Neural cell (in vitro differentiated cells): Measurements from ENCODE around the gene DPF3. TPM values are rescaled to one million over a fixed set of nuclear protein-coding genes. Genes with fewer than 3 reads are reported as not detected.

Experiments
- H2AFZ ChIP-seq: fragments of 200-600, 300-800 bp; sonication (generic), shearing (Covaris generic); 2 replicates; pipeline ENCODE4 v1.6.0; 2014; ENCODE audit warnings: low read depth, mild to moderate bottlenecking, antibody characterized with exemption, low read length, moderate library complexity
- H3F3A ChIP-seq: fragments of 200-600 bp; shearing (Covaris generic); 2 replicates; pipeline ENCODE4 v1.6.1; 2016; ENCODE audit warnings: mild to moderate bottlenecking, moderate library complexity, mixed read lengths, antibody characterized with exemption, low read length; ENCODE audit not compliant: insufficient read depth, poor library complexity, severe bottlenecking
- H3K27ac ChIP-seq: fragments of 200-600, 300-800 bp; sonication (generic), shearing (Covaris generic); 2 replicates; pipeline ENCODE4 v1.5.1; 2014; ENCODE audit warnings: mild to moderate bottlenecking, low read length, moderate library complexity
- H3K27me3 ChIP-seq: fragments of 300-800, 200-600 bp; sonication (generic), shearing (Covaris generic); 2 replicates; pipeline ENCODE4 v1.6.0; 2014; ENCODE audit warnings: mild to moderate bottlenecking, low read depth, low read length, moderate library complexity; ENCODE audit not compliant: insufficient read depth
- H3K36me3 ChIP-seq: fragments of 300-800, 200-600 bp; sonication (generic), shearing (Covaris generic); 2 replicates; pipeline ENCODE4 v1.5.1; 2014; ENCODE audit warnings: mild to moderate bottlenecking, antibody characterized with exemption, low read length, moderate library complexity; ENCODE audit not compliant: insufficient read depth
- H3K4me2 ChIP-seq: fragments of 300-800, 200-600 bp; sonication (generic), shearing (Covaris generic); 2 replicates; pipeline ENCODE4 v1.6.0; 2014; ENCODE audit warnings: mild to moderate bottlenecking, low read length
- H3K4me3 ChIP-seq: fragments of 300-800, 200-600 bp; sonication (generic), shearing (Covaris generic); 2 replicates; pipeline ENCODE4 v1.5.1; 2014; ENCODE audit warnings: mild to moderate bottlenecking, low read length, moderate library complexity
- H3K79me2 ChIP-seq: fragments of 200-600 bp; shearing (Covaris generic); replicated peaks from 2 replicates; pipeline ENCODE4 v1.6.0; 2014; ENCODE audit warnings: mild to moderate bottlenecking, low read length, moderate library complexity; ENCODE audit not compliant: insufficient read depth
- H3K9ac ChIP-seq: fragments of 300-800, 200-600 bp; sonication (generic), shearing (Covaris generic); 2 replicates; pipeline ENCODE4 v1.6.1; 2016; ENCODE audit warnings: mild to moderate bottlenecking, low read length, mixed read lengths
- H3K9me2 ChIP-seq: fragments of 200-600 bp; shearing (Covaris generic); 2 replicates; pipeline ENCODE4 v1.6.1; 2016; ENCODE audit warnings: mild to moderate bottlenecking, low read length, mixed read lengths; ENCODE audit not compliant: insufficient read depth
- H3K9me3 ChIP-seq: fragments of 200-600, 300-800 bp; sonication (generic), shearing (Covaris generic); 2 replicates; pipeline ENCODE4 v1.6.1; 2016; ENCODE audit warnings: mild to moderate bottlenecking, mixed run types, low read length, moderate library complexity, mixed read lengths
- H4K20me1 ChIP-seq: fragments of 200-600 bp; shearing (Covaris generic); 2 replicates; pipeline ENCODE4 v1.6.1; 2016; ENCODE audit warnings: mild to moderate bottlenecking, mixed run types; ENCODE audit not compliant: insufficient read depth
- EP300 ChIP-seq: fragments of 450-650 bp; conservative IDR thresholded peaks from 2 replicates; pipeline ENCODE4 v1.6.1; 2014; ENCODE audit warnings: antibody characterized with exemption, mild to moderate bottlenecking, moderate library complexity; ENCODE audit not compliant: poor library complexity, severe bottlenecking
- EZH2 ChIP-seq: fragments of 200-600, 300-800 bp; shearing (Covaris generic), sonication (generic); IDR thresholded peaks from 2 replicates; pipeline ENCODE4 v1.6.1; 2014; ENCODE audit warnings: antibody characterized with exemption, low read length, borderline replicate concordance, mild to moderate bottlenecking; ENCODE audit not compliant: insufficient read depth, poor library complexity, severe bottlenecking
- MXI1 ChIP-seq: fragments of 450-650 bp; conservative IDR thresholded peaks from 2 replicates; pipeline ENCODE4 v1.6.1; 2014; ENCODE audit warnings: antibody characterized with exemption, mild to moderate bottlenecking; ENCODE audit not compliant: poor library complexity, severe bottlenecking
- POLR2AphosphoS5 ChIP-seq: IDR thresholded peaks from 2 replicates; pipeline ENCODE4 v1.6.1; 2012
- RAD21 ChIP-seq: fragments of 450-650 bp; conservative IDR thresholded peaks from 2 replicates; pipeline ENCODE4 v1.6.1; 2014; ENCODE audit warnings: antibody characterized with exemption, mild to moderate bottlenecking, moderate library complexity
- SMC3 ChIP-seq: fragments of 450-650 bp; conservative IDR thresholded peaks from 2 replicates; pipeline ENCODE4 v1.6.1; 2014; ENCODE audit warnings: antibody characterized with exemption, mild to moderate bottlenecking, moderate library complexity; ENCODE audit not compliant: poor library complexity
- TAF1 ChIP-seq: IDR thresholded peaks from 2 replicates; pipeline ENCODE4 v1.6.1; 2012; ENCODE audit warnings: low read depth
- polyA plus RNA-seq: library from polyadenylated mRNA; depleted of rRNA; stranded (reverse); fragments of >200 nt; gene quantifications from 2 replicates; pipeline ENCODE4 v1.2.3, GENCODE V29; 2014
- TF ChIP-seq, protein P1 (sequence below): fragments of 450-650 bp; IDR thresholded peaks from 2 replicates; pipeline ENCODE4 v1.5.1; 2014; ENCODE audit warnings: antibody characterized with exemption, mild to moderate bottlenecking, moderate library complexity; ENCODE audit not compliant: poor library complexity, severe bottlenecking
- TF ChIP-seq, protein P2 (sequence below): IDR thresholded peaks from 2 replicates; pipeline ENCODE4 v1.6.1; 2012; ENCODE audit warnings: borderline replicate concordance

DPF3 gene
- polyA plus RNA-seq, 1 donor from 2014 or later, result 2.9 TPM

DNA sequence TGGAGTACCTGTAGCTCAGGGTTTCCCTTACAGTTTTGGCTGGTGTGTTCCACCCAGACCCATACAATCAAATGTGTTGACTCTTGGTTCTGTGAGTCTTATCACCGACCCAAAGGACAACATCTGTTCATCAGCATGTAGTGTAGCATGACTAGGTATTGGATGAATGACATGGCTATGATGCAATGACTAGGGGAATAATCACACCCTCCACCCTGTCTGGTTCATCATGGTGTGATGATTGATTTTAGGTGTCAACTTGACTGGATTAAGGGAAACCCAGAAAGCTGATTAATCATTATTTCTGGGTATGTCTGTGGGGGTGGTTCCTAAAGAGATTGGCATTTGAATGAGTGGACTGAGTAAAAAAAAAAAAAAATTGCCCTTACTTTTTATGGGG is 311.3 kb downstream of the DPF3 start:
- Histone ChIP-seq H3K9me3 (no peaks in the 10 kb centered on the region), H2AFZ (no peak overlapping the region), H3K4me3 (no peak overlapping the region), H3K9me2 (no peaks in the 10 kb centered on the region), H3F3A (no peaks in the 10 kb centered on the region), H3K27ac (no peak overlapping the region), H3K27me3 (no peaks in the 10 kb centered on the region), H3K4me2 (no peak overlapping the region), H3K36me3 (no peaks in the 10 kb centered on the region), H4K20me1 (no peaks in the 10 kb centered on the region), H3K9ac (no peak overlapping the region), H3K79me2 (no peaks in the 10 kb centered on the region)
- no peak for TF ChIP-seq POLR2AphosphoS5
- TF ChIP-seq SMC3, result no peak
- TF ChIP-seq MXI1, result no peak
- TF ChIP-seq, protein P1, sequence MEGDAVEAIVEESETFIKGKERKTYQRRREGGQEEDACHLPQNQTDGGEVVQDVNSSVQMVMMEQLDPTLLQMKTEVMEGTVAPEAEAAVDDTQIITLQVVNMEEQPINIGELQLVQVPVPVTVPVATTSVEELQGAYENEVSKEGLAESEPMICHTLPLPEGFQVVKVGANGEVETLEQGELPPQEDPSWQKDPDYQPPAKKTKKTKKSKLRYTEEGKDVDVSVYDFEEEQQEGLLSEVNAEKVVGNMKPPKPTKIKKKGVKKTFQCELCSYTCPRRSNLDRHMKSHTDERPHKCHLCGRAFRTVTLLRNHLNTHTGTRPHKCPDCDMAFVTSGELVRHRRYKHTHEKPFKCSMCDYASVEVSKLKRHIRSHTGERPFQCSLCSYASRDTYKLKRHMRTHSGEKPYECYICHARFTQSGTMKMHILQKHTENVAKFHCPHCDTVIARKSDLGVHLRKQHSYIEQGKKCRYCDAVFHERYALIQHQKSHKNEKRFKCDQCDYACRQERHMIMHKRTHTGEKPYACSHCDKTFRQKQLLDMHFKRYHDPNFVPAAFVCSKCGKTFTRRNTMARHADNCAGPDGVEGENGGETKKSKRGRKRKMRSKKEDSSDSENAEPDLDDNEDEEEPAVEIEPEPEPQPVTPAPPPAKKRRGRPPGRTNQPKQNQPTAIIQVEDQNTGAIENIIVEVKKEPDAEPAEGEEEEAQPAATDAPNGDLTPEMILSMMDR, result no peak
- TF ChIP-seq TAF1, result no peak
- no peak for TF ChIP-seq RAD21

DNA sequence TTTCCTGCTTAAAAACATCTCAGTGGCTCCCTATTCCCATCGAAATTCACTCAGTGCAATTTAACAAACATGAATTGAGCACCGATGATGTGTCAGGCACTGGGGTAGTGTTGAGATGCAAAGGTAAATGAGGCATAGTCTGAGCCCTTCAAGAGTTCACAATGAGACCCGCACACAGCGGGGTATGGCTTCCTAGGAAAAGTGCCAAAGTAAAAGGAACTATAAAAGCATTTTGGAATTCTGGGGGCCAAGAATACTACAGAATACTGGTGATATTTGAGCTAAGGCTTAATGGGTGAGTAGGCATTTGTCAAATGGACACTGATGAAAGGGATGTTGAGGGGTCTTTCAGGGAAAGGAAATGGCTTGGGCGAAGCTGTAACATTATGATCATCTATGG is 315.4 kb downstream of the DPF3 start:
- Histone ChIP-seq H3K9me2 (no peaks in the 10 kb centered on the region), H3K9me3 (no peaks in the 10 kb centered on the region), H3K36me3 (no peaks in the 10 kb centered on the region), H3K27me3 (no peaks in the 10 kb centered on the region), H2AFZ (no peak overlapping the region), H3K27ac (no peak overlapping the region), H3F3A (no peaks in the 10 kb centered on the region), H3K79me2 (no peaks in the 10 kb centered on the region), H3K4me2 (no peak overlapping the region), H4K20me1 (no peaks in the 10 kb centered on the region), H3K4me3 (no peak overlapping the region), H3K9ac (no peak overlapping the region)
- no peak for TF ChIP-seq RAD21

DNA sequence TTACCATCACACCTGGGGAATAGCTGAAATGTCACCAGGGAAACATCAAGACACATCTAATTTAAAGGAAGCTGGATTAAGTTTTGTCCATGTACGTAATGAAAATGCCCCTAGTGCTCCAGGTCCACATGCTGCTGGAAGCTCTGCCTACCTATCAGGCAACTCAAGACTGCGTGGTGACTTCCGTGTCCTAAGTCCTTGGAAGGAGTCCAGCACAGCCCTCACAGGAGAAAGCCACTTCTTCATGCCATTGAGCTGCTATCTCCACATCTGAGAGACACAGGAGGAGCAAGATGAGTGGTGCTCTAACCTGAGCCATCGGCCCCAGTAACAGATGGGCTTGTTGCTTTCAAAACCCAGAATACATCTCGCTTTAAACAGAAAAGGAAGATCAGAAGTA is 316.4 kb downstream of the DPF3 start:
- Histone ChIP-seq H3K27ac (no peak overlapping the region), H3K9ac (no peak overlapping the region), H3K4me2 (no peak overlapping the region), H3K36me3 (no peaks in the 10 kb centered on the region), H2AFZ (no peak overlapping the region), H3K9me2 (no peaks in the 10 kb centered on the region), H3K79me2 (no peaks in the 10 kb centered on the region), H3K27me3 (no peaks in the 10 kb centered on the region), H3K9me3 (no peaks in the 10 kb centered on the region), H3F3A (no peaks in the 10 kb centered on the region), H3K4me3 (no peak overlapping the region), H4K20me1 (no peaks in the 10 kb centered on the region)
- TF ChIP-seq EP300 (no peak), TAF1 (no peak), MXI1 (no peak), SMC3 (no peak), EZH2 (no peak)
- TF ChIP-seq, protein P2, sequence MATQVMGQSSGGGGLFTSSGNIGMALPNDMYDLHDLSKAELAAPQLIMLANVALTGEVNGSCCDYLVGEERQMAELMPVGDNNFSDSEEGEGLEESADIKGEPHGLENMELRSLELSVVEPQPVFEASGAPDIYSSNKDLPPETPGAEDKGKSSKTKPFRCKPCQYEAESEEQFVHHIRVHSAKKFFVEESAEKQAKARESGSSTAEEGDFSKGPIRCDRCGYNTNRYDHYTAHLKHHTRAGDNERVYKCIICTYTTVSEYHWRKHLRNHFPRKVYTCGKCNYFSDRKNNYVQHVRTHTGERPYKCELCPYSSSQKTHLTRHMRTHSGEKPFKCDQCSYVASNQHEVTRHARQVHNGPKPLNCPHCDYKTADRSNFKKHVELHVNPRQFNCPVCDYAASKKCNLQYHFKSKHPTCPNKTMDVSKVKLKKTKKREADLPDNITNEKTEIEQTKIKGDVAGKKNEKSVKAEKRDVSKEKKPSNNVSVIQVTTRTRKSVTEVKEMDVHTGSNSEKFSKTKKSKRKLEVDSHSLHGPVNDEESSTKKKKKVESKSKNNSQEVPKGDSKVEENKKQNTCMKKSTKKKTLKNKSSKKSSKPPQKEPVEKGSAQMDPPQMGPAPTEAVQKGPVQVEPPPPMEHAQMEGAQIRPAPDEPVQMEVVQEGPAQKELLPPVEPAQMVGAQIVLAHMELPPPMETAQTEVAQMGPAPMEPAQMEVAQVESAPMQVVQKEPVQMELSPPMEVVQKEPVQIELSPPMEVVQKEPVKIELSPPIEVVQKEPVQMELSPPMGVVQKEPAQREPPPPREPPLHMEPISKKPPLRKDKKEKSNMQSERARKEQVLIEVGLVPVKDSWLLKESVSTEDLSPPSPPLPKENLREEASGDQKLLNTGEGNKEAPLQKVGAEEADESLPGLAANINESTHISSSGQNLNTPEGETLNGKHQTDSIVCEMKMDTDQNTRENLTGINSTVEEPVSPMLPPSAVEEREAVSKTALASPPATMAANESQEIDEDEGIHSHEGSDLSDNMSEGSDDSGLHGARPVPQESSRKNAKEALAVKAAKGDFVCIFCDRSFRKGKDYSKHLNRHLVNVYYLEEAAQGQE, result no peak
- TF ChIP-seq, protein P1, result no peak
